ENCODE data around the gene INPP5A. TPM values are rescaled to one million over a fixed set of nuclear protein-coding genes. Genes with fewer than 3 reads are reported as not detected.

INPP5A gene
- total and polyA plus RNA-seq, 4 donors: 12.4 to 39.9 (median 28.2) TPM

DNA sequence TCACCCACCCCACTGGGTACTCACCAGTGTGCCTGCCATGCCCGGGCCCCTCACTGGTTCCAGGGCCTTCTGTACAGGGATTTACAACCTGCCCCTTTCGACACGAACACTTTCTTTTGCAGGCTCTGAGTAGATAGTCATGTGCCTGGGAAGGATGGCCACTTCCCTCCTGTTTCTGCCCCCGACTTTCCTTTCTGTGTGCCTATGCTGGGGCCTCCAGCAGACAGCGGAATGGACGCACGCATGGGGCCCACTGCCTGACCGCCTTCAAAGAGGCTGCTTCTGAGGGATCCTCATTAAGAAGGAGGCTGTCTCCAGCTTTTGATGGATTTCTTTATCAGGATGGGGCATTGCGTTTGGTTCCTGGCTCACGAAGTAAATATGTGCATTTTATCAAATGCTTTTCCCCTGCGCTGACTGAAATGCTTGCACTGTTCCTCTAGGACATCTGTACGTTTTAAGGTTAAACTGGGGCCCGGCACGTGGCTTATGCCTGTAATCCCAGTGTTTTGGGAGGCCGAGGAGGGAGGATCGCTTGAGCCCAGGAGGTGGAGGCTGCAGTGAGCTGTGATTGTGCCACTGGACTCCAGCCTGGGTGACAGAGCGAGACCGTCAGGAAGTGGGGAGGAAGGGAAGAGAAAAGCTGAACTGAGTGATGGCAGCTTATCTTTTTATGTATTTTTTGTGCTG is 277.7 kb downstream of the INPP5A start:
- no peak overlapping the region for H3K27ac ChIP-seq (ENCODE audit: low read depth in 1 of 2, low read length in 1 of 2)
- TF ChIP-seq, protein P1, sequence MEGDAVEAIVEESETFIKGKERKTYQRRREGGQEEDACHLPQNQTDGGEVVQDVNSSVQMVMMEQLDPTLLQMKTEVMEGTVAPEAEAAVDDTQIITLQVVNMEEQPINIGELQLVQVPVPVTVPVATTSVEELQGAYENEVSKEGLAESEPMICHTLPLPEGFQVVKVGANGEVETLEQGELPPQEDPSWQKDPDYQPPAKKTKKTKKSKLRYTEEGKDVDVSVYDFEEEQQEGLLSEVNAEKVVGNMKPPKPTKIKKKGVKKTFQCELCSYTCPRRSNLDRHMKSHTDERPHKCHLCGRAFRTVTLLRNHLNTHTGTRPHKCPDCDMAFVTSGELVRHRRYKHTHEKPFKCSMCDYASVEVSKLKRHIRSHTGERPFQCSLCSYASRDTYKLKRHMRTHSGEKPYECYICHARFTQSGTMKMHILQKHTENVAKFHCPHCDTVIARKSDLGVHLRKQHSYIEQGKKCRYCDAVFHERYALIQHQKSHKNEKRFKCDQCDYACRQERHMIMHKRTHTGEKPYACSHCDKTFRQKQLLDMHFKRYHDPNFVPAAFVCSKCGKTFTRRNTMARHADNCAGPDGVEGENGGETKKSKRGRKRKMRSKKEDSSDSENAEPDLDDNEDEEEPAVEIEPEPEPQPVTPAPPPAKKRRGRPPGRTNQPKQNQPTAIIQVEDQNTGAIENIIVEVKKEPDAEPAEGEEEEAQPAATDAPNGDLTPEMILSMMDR (IDR thresholded peaks at IDR 0.05; ENCODE audit: control extremely low read depth, extremely low read depth): no peak
- H3K9me3 ChIP-seq (ENCODE audit: control insufficient read depth in 4 of 4, insufficient read depth in 3 of 4, low read length in 3 of 4): peaks cover 0 to 4% (median 0%) of the 10 kb centered on the region in 4 donors
- H3K27me3 ChIP-seq (ENCODE audit: control insufficient read depth in 3 of 3, insufficient read depth in 3 of 3, low read length in 2 of 3): peaks cover 0 to 11% (median 8%) of the 10 kb centered on the region in 3 donors
- no peaks in the 10 kb centered on the region for H3K36me3 ChIP-seq (ENCODE audit: control insufficient read depth in 4 of 4, insufficient read depth in 4 of 4, low read length in 4 of 4)
- no peak overlapping the region for H3K4me3 ChIP-seq
- DNase-seq (no peak), ATAC-seq (ENCODE audit: insufficient read depth, low FRiP score) (no peak)
- H3K9ac ChIP-seq (ENCODE audit: insufficient read depth in 1 of 2, low read length in 2 of 2): no peak overlapping the region
- H3K4me1 ChIP-seq (ENCODE audit: control insufficient read depth in 5 of 5, insufficient read depth in 5 of 5, low read length in 5 of 5): no peaks in the 10 kb centered on the region
- 69 to 74% methylated on average over 18 of the region's 18 CpGs for WGBS, 2 donors

DNA sequence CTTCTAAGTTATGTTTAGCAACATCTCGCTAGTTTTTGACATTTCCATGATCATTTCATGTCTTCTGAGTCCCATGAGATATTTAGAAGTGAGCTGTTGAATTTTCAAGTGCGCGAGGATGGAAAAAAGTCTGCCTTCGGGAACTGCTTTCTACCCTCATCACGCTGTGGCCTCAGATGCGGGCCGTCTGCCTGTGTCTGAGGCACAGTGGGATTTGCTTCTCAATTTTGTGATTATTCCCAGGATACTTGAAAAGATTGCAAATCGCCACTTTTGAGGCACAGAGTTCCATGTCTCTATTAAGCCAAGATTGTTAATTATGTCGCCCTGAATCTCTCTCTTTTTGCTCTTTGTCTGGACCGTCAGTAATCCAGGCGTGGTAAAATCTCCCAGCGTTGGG is 279.1 kb downstream of the INPP5A start:
- Histone ChIP-seq H3K9me3 (ENCODE audit: control insufficient read depth in 4 of 4, insufficient read depth in 3 of 4, low read length in 3 of 4) (peaks cover 0 to 2% (median 0%) of the 10 kb centered on the region in 4 donors), H3K4me3 (no peak overlapping the region), H3K27ac (ENCODE audit: low read depth in 1 of 2, low read length in 1 of 2) (no peak overlapping the region), H3K9ac (ENCODE audit: insufficient read depth in 1 of 2, low read length in 2 of 2) (no peak overlapping the region), H3K4me1 (ENCODE audit: control insufficient read depth in 5 of 5, insufficient read depth in 5 of 5, low read length in 5 of 5) (peaks cover 0 to 1% (median 0%) of the 10 kb centered on the region in 5 donors), H3K27me3 (ENCODE audit: control insufficient read depth in 3 of 3, insufficient read depth in 3 of 3, low read length in 2 of 3) (peaks cover 0 to 11% (median 7%) of the 10 kb centered on the region in 3 donors), H3K36me3 (ENCODE audit: control insufficient read depth in 4 of 4, insufficient read depth in 4 of 4, low read length in 4 of 4) (no peaks in the 10 kb centered on the region)
- no peak for ATAC-seq (ENCODE audit: insufficient read depth, low FRiP score)
- TF ChIP-seq, protein P1 (IDR thresholded peaks at IDR 0.05; ENCODE audit: control extremely low read depth, extremely low read depth): no peak
- WGBS, 2 donors: 83 to 88% methylated on average over 12 of the region's 12 CpGs
- no peak for DNase-seq

DNA sequence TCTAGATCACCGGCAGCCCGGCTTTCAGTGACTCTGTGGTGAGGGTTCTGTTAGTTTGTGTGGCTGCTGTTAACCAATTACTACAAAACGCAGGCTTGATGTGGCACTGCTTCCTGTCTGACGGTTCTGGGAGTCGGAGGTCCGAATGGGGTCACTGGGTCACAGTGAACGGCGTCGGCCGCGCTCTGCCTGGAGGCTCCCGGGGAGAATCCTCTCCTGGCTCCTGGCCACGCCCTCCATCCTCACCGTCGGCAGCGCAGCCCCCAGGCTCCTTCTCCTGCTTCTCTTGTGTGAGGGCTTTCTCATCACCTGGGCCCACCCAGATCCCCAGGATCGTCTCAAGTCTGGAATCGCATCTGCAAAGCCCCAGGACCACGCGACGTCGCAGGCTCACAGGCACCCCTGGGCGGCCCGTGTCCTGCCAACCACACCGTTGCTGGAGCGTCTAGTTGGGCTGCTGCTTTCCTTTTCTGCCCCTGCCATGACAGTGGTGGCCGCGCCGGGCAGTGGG is 280.2 kb downstream of the INPP5A start:
- no peak for ATAC-seq (ENCODE audit: insufficient read depth, low FRiP score)
- peaks cover 0 to 11% (median 7%) of the 10 kb centered on the region in 3 donors for H3K27me3 ChIP-seq (ENCODE audit: control insufficient read depth in 3 of 3, insufficient read depth in 3 of 3, low read length in 2 of 3)
- no peaks in the 10 kb centered on the region for H3K36me3 ChIP-seq (ENCODE audit: control insufficient read depth in 4 of 4, insufficient read depth in 4 of 4, low read length in 4 of 4)
- peaks cover 0 to 2% (median 0%) of the 10 kb centered on the region in 5 donors for H3K4me1 ChIP-seq (ENCODE audit: control insufficient read depth in 5 of 5, insufficient read depth in 5 of 5, low read length in 5 of 5)
- H3K9me3 ChIP-seq (ENCODE audit: control insufficient read depth in 4 of 4, insufficient read depth in 3 of 4, low read length in 3 of 4): peaks cover 0 to 2% (median 0%) of the 10 kb centered on the region in 4 donors
- H3K9ac ChIP-seq (ENCODE audit: insufficient read depth in 1 of 2, low read length in 2 of 2): no peak overlapping the region
- 79 to 90% methylated on average over 28 to 29 of the region's 29 CpGs for WGBS, 2 donors
- TF ChIP-seq, protein P1 (IDR thresholded peaks at IDR 0.05; ENCODE audit: control extremely low read depth, extremely low read depth): no peak
- no peak overlapping the region for H3K4me3 ChIP-seq
- DNase-seq: no peak
- H3K27ac ChIP-seq (ENCODE audit: low read depth in 1 of 2, low read length in 1 of 2): no peak overlapping the region
